Activated CD4-positive, CD25-positive, alpha-beta regulatory T cell treated with anti-CD3 and anti-CD28 coated beads, Interleukin-2, amount 50 U/mL, for 24 hours (primary cell): ENCODE results near the gene CSF2RB.
A peak's percentile ranks its signal among the peaks of the same experiment; 100 is the strongest.
"Not testable (repeated sequence)": the region's sequence is repeated elsewhere in the genome, so short reads cannot be mapped to it uniquely, and the experiment has no call there.

ENCODE experiments used
- ATAC-seq, 2 donors: fragments of 150-1000 bp; cut with Tn5 transposase; one replicate each; pipeline ENCODE4 v1.10.0; 2021; ENCODE audit warnings: mild to moderate bottlenecking in 1 of 2, moderate library complexity in 1 of 2

CSF2RB gene

DNA sequence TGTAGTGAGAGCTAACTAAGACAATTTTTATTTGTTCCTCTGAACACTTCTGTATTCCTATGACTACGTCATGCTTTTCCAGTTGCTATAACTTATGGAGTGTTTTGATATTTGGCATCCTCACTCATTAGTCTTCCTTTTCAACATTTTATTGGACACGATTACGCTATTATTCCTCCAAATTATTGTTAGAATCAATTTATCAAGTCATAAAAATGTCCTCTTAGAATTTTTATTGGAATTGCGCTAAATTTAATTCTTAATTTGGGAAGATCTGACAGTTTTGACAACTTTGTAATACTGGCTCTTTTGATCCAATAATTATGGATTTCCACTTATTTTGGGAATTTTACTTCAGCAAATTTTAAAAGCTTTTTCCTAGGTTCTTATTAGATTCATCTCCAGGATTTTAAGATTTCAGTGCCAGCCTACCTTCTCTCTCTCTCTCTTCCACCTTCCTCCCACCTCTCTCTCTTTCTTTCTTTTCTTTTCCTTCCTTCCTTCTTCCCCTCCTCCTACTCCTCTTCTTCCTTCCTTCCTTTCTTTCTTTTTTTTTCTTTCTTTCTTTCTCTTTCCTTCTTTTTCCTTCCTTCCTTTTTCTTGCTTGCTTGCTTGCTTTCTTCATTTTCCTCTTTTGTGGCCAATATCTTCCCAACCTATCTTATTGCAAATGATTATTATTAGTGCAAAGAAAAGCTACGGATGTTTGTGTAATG is 55.0 kb downstream of the CSF2RB start:
- no peak for ATAC-seq

DNA sequence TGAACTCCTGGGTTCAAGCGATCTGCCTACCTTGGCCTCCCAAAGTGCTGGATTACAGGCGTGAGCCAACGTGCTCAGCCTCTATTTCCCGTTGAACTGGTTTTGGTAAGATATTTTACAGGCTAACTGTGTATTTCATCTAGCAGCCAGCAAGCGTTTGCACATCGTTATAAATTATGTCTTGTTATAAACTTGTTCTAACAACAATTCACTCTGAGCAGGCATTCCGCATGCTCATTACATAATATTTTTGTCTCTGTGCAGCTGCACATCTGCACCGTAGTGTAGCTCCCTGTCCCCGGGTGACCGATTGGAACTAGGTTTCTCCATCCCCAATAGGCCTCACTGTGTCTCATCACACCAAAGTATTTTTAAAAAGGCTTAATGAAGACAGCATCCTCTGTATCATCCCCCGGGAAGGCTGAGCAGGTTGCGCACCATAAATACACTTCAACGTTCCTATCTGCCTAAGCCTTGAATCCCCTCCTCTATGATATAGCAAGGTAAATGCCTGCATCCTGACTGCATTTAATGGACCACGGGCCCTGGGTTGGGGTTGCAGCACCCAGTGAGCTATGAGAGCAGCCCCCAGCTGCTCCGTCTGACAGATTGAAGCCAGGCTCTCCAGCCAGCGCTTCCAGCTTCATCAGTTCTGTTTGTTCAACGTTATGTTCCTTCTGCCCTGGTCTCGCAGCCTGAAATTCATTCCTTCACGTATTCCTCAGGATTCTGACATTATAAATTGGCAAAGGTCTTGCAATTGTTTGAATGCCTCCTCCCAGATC is 58.1 kb downstream of the CSF2RB start:
- ATAC-seq = no peak

DNA sequence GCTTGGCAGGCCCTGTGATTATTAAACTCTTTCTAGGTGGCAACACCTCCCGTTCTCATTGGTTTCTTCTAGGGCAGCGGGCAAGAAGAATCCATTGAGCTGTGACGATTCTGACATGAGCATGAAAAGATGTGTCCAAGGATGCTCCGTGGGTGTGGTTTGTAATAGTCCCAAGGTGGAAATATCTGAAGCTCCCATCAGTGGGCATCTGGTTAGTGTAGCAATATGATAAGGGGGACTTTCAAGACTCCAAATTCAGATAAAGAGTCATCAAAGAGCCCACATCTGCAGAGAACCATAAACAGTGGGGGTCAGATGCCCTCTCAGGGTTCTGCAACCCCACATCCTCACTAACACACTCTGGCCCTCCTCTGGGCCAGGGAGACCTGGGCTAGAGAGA is 63.2 kb downstream of the CSF2RB start:
- ATAC-seq = no peak

DNA sequence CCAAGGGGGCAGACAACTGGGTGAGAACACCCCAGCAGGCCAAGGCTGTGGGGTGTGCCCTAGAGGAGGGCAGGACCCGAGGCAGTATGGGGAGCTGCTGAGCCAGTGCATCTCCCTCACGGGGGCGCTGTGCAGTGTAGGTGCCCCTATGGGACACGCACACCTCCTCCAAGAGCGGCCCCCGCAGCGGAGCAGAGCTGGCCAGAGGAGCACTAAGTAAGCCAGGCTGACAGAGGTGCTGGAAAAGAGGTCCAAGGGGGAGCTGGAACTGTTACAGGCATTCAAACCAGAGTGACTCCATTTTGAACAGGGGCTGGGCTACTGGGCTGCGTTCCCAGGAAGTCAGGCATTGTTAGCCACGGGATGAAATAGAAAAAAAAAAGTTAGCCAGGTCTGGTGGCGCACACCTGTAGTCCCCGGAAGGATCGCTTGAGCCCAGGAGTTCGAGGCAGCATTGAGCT is 64.0 kb downstream of the CSF2RB start:
- peak; percentile 91 to 92 for ATAC-seq

DNA sequence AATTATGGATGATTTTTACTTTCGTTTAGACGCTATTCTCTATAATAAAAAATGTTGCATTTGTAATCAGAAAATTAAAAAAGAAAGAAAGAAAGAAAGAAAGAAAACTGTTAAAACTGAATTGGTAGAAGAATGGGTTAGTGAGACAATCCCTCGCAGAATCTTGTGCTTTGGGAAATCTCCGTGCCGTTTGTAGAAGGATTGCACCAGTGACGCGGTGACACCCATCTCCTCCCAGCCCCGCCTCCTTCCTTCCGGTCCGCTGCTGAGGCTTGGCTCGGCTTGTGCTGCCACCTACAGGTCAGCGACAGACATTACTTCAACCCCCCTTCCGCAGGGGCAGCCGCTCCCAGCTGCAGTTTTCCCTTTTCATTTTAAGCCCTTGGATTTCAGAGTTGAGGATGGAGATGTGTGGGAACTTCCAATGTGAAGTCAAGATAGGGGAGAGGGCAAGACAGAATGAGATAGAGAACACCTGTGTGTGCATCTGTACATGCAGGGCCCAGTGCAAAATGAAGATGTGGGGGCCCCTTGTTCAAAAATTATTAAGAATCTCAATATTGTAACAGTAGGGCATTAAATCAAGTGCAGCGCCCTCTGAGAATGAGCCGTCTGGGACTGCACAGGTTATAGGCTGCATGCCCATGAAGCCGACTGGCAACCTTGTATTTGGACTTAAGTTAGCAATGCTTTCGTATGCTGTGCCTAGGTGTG is 64.7 kb downstream of the CSF2RB start:
- ATAC-seq = peak; percentile 81 to 87

DNA sequence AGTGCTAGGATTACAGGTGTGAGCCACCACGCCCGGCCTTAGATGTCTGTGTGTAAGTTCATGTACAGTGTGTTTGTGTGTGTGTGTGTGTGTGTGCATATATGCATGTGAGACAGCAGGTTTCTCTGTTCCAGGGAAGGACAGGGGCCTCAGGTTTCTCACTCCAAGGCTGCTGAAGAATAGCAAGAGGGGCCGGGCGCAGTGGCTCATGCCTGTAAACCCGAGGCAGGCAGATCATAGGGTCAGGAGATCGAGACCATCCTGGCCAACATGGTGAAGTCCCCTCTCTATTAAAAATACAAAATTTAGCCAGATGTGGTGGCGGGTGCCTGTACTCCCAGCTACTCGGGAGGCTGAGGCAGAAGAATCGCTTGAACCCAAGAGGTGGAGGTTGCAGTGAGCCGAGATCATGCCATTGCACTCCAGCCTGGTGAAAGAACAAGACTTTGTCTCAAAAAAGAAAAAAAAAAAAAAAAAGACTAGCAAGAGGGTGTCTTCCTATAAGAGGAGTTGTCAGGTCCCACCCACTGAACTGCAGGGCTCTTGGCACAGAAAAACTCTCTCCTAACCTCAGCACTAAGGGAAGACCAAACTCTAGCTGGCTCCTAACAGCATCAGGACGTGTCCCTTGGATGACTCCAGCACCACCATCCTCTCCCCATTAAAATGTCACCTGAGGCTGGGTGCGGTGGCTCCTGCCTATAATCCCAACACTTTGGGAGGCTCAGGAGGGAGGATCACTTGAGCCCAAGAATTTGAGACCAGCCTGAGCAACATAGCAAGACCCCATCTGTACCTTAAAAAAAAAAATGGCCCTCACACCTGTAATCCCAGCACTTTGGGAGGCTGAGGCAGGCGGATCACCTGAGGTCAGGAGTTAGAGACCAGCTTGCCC is 65.8 kb downstream of the CSF2RB start:
- no peak for ATAC-seq

DNA sequence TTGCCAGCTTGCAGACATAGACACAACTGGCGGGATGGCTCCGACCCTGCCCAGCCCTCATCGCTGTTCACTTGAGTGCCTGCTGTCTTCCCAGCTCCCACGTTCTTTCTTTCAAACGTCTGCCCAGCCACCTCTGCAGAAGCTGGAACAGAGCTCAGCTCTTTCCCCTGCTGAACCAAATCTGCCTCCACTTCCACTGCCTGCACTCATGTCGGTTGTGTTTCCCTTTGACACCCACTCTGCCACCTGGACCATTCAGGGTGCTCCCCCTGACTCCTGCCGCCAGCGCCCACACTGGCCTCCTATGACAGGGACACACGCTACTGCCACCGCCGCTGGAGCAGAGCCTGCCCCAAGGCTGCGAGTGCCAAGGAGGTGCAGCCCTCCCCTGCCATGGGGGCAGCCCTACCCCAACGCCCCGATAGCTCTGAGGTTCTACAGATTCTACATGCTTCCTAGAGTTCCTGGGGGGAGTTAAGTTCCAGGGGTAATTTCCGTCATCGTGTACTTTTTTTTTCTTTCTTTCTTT is 67.9 kb downstream of the CSF2RB start:
- no peak for ATAC-seq

DNA sequence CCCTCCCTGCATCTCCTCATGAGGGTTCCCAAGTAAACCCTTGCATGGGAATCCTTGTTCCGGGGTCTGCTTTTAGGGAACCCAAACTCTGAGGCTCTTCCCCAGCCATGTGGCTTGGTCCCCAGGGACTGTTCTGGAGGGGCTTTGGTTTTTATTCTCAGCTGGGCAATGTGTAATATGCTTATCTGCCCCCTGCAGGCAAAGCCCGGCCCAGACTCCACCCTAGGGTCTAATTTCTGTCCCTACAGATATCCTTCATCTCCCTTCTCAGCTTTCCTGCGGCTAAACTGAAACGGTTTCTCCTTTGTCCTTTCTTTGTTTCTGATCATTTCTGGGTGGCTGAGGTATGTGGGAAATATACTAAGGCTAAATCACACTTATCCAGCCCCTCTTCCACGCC is 68.7 kb downstream of the CSF2RB start:
- ATAC-seq = no peak

DNA sequence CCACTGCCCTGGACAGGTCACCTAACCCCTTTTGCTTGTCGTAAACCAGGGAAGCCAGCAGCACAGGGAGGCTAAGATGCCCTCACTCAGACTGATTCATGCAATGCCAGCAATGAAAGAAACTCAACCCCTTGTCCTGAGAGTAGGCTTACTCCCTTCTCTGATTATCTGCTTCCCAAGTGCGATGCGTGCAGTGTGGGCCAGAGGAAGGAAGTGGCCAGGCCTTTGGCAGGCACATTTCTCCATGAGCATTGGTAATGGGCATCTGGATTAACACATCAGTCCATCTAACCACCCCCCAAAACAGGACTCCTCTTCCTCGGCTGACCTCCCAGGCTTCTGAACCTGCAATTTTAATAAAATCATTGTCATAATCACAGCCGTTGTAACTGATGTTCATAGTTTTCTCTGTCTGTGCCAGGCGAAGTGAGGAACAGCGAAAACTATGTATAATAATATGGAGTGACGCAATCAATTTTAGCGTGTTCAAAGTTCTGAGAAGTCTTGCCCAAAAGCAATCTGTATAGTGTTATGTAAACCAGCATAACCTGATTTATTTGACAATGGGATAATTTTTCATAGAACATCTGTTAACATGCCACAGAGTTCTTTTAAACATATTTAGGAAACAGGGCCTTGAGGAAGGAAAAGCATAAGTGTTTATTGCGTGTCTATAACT is 71.9 kb downstream of the CSF2RB start:
- ATAC-seq = no peak

DNA sequence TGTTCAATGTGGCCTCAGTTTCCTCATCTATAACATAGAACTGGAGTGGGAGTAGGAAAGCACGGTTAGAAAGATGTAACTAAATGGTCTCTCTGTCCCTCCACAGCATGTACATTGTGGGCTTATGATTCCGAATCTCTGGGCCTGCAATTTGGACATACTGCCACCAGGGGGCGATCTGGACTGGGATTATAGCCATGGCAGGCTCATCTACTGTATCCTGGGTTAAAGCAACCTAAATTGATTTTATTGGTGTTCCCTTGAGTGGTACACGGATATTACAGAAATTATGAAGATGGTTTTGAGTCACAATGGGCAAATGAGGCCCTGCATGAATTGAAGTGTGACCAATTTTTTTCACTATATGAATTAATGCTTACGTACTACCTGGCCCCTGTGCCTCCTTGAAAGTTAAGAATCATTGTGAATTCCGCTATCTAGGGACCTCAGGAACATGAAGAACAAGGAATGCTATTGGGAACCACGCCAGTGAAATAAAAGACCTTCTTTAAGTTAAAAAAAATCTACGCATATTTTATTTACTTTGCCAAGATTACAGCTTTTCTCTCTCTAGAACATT is 72.9 kb downstream of the CSF2RB start:
- peak in 1 of 2 donors; percentile 59 for ATAC-seq

DNA sequence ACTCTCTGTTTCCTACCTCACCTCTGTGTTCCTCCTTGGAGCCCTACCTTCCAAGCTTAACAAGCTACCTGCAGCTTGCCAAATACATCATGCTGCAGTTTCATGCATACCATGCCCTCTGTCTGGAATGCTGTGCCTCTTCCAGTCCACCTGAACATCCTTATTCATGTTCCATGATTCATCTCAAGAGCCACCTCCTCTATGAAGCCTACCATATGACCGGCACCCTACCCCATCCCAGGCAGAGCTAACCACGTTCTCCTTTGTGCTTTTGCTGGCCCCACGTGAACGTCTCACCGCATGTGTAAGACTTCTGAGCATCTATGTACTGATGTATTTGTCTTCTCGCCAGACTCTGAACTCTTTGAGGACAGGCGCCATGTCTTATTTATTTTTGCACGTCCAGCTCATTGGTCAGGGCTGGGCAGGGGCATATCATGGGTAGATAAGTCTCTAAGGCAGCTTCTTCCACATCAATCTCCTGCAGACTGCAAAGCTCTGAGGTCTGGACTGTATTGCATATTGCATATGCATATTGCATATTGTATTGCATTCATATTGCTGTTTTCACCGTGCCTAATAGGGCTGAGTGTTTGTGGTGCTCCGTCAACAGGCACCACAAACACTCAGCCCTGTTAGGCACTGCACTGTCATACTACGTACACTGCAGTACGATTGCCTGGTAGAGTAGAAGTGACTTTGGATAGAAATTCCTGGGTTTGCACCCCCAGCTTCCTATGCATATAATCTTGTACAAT is 74.8 kb downstream of the CSF2RB start:
- no peak for ATAC-seq

DNA sequence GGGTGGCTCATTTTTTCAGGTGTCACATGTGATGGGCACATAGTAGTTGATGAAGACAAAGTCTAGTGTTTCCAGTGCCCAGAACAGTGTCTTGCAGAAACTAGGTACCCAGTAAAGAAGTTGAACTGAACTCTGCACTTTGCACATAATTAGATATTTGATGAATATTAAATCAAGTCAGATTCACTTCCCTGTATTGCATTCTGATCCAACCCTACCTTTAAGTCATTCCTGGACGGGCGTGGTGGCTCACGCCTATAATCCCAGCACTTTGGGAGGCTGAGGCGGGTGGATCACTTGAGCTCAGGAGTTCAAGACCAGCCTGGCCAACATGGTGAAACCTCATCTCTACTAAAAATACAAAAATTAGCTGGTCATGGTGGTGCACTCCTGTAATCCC is 75.6 kb downstream of the CSF2RB start:
- ATAC-seq = not testable (repeated sequence)
